ENCODE measurements around the gene ZC3H10. TPM values are rescaled to one million over a fixed set of nuclear protein-coding genes. Genes with fewer than 3 reads are reported as not detected.
A peak's percentile ranks its signal among the peaks of the same experiment; 100 is the strongest.

ZC3H10 gene
- total and polyA plus RNA-seq, 2 of the 8 experiments (the other 6 are each of a cell fraction or from before 2014, with no cell fraction given), result 4.0 to 11.2 TPM

- TF ChIP-seq SIRT6 (IDR thresholded peaks at IDR 0.05; ENCODE audit: low read length) (no peak), PHF8 (conservative IDR thresholded peaks at IDR 0.05; ENCODE audit: low read depth, low read length) (no peak; the same call in 1 of the 2 replicates), SUZ12 (IDR thresholded peaks at IDR 0.05; ENCODE audit: low read length) (no peak), TEAD4 (IDR thresholded peaks at IDR 0.05; ENCODE audit: low read depth, low read length) (peak; percentile 96), SRF (IDR thresholded peaks at IDR 0.05; ENCODE audit: low read depth, low read length) (no peak), CHD1 (IDR thresholded peaks at IDR 0.05; ENCODE audit: low read depth, low read length) (0 out of 2 replicates have a peak, but pooled peaks have one; percentile 44), SP4 (IDR thresholded peaks at IDR 0.05; ENCODE audit: low read length) (0 out of 2 replicates have a peak, but pooled peaks have one; percentile 9), FOSL1 (IDR thresholded peaks at IDR 0.05; ENCODE audit: insufficient read depth, low read depth, low read length) (no peak), POLR2AphosphoS5 (IDR thresholded peaks at IDR 0.05; ENCODE audit: low read depth, low read length) (no peak), SIX5 (IDR thresholded peaks at IDR 0.05; ENCODE audit: low read depth, low read length) (no peak), NRF1 (IDR thresholded peaks at IDR 0.05; ENCODE audit: low read depth, low read length) (no peak), KDM4A (IDR thresholded peaks at IDR 0.05; ENCODE audit: low read depth, low read length, severe bottlenecking) (no peak), HDAC2 (IDR thresholded peaks at IDR 0.05; ENCODE audit: borderline replicate concordance in 1 of 2, low read depth in 2 of 2, low read length in 2 of 2) (0 out of 4 replicates have a peak, but pooled peaks of 1 of the 2 experiments have one; percentile 41), TAF7 (optimal IDR thresholded peaks at IDR 0.05; ENCODE audit: borderline replicate concordance, low read depth, low read length) (peak; percentile 44), HDAC6 (IDR thresholded peaks at IDR 0.05; ENCODE audit: low read depth, low read length) (no peak), SP1 (IDR thresholded peaks at IDR 0.05; ENCODE audit: low read depth, low read length) (peak; percentile 65; the same call in 1 of the 2 replicates), YY1 (IDR thresholded peaks at IDR 0.05; ENCODE audit: low read depth, low read length) (no peak), SIN3A (conservative IDR thresholded peaks at IDR 0.05 in 1 of 2, IDR thresholded peaks at IDR 0.05 in 1 of 2; ENCODE audit: low read depth in 1 of 2, low read length in 2 of 2) (0 out of 4 replicates have a peak, but pooled peaks of 1 of the 2 experiments have one; percentile 22), ZNF274 (IDR thresholded peaks at IDR 0.05; ENCODE audit: borderline replicate concordance, extremely low read depth, low read length) (no peak)
- TF ChIP-seq, protein P1, sequence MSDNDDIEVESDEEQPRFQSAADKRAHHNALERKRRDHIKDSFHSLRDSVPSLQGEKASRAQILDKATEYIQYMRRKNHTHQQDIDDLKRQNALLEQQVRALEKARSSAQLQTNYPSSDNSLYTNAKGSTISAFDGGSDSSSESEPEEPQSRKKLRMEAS (IDR thresholded peaks at IDR 0.05), result peak; percentile 83
- TF ChIP-seq, protein P2, sequence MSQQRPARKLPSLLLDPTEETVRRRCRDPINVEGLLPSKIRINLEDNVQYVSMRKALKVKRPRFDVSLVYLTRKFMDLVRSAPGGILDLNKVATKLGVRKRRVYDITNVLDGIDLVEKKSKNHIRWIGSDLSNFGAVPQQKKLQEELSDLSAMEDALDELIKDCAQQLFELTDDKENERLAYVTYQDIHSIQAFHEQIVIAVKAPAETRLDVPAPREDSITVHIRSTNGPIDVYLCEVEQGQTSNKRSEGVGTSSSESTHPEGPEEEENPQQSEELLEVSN (IDR thresholded peaks at IDR 0.05), result peak; percentile 91
- TF ChIP-seq, protein P3, sequence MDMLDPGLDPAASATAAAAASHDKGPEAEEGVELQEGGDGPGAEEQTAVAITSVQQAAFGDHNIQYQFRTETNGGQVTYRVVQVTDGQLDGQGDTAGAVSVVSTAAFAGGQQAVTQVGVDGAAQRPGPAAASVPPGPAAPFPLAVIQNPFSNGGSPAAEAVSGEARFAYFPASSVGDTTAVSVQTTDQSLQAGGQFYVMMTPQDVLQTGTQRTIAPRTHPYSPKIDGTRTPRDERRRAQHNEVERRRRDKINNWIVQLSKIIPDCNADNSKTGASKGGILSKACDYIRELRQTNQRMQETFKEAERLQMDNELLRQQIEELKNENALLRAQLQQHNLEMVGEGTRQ (IDR thresholded peaks at IDR 0.05; ENCODE audit: low read length), result no peak
Observed at GRCh38 chr12:56157201-56158028, 39.3 kb downstream of the ZC3H10 start (continued).

Data from H1 (cell line).